HEK293 (cell line): ENCODE measurements around the gene MAML3.

Source experiments
- PRDM1 ChIP-seq: fragments of 450-650 bp; formaldehyde crosslinking; IDR thresholded peaks from 2 replicates; pipeline ENCODE4; 2016; ENCODE audit warnings: missing biosample characterization, missing genetic modification characterization
- REST ChIP-seq: fragments of 450-650 bp; formaldehyde crosslinking; IDR thresholded peaks from 2 replicates; pipeline ENCODE4 v1.5.1; 2016; ENCODE audit warnings: missing biosample characterization, missing genetic modification characterization
- ZBTB1 ChIP-seq: fragments of 450-650 bp; formaldehyde crosslinking; IDR thresholded peaks from 2 replicates; pipeline ENCODE4 v1.5.1; 2016; ENCODE audit warnings: missing biosample characterization, missing genetic modification characterization
- ZBTB7A ChIP-seq: fragments of 450-650 bp; formaldehyde crosslinking; IDR thresholded peaks from 2 replicates; pipeline ENCODE4 v1.5.1; 2016; ENCODE audit warnings: low read depth, missing biosample characterization, missing genetic modification characterization
- ZNF112 ChIP-seq: fragments of 450-650 bp; formaldehyde crosslinking; IDR thresholded peaks from 2 replicates; pipeline ENCODE4 v1.5.0; 2017; ENCODE audit warnings: missing biosample characterization, missing genetic modification characterization
- ZNF24 ChIP-seq: fragments of 450-650 bp; formaldehyde crosslinking; IDR thresholded peaks from 2 replicates; pipeline ENCODE4 v1.5.1; 2016; ENCODE audit warnings: missing biosample characterization, missing genetic modification characterization
- ZNF433 ChIP-seq: fragments of 450-650 bp; formaldehyde crosslinking; IDR thresholded peaks from 2 replicates; pipeline ENCODE4 v1.5.1; 2016; ENCODE audit warnings: missing biosample characterization, missing genetic modification characterization, low read depth
- TF ChIP-seq, protein P1 (sequence below): fragments of 450-650 bp; formaldehyde crosslinking; IDR thresholded peaks from 2 replicates; pipeline ENCODE4 v1.5.1; 2016; ENCODE audit warnings: missing biosample characterization, missing genetic modification characterization
- TF ChIP-seq, protein P2 (sequence below): fragments of 450-650 bp; formaldehyde crosslinking; conservative IDR thresholded peaks from 2 replicates; pipeline ENCODE4 v1.5.1; 2016; ENCODE audit warnings: low read depth, missing biosample characterization, missing genetic modification characterization

DNA sequence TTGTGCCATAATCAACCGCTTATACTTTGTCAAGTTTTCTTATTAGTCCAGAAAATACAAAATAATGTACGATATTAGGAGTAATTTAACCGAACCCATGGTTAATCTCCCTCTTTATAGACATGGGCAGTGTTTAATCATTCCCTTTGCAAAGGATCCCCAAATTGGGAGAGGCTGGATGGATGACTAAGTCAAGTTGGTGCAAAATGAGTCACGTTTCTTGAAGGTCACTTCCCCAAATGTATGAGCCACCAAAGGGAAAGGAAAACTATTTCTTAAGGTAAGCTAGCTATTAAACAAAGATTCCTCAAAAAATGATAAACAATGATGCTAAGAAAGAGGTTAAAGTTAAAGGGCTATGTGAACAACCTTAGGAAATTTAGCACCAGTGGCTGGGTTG is 17.5 kb downstream of the MAML3 start:
- TF ChIP-seq, protein P1, sequence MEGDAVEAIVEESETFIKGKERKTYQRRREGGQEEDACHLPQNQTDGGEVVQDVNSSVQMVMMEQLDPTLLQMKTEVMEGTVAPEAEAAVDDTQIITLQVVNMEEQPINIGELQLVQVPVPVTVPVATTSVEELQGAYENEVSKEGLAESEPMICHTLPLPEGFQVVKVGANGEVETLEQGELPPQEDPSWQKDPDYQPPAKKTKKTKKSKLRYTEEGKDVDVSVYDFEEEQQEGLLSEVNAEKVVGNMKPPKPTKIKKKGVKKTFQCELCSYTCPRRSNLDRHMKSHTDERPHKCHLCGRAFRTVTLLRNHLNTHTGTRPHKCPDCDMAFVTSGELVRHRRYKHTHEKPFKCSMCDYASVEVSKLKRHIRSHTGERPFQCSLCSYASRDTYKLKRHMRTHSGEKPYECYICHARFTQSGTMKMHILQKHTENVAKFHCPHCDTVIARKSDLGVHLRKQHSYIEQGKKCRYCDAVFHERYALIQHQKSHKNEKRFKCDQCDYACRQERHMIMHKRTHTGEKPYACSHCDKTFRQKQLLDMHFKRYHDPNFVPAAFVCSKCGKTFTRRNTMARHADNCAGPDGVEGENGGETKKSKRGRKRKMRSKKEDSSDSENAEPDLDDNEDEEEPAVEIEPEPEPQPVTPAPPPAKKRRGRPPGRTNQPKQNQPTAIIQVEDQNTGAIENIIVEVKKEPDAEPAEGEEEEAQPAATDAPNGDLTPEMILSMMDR = no peak
- TF ChIP-seq REST (tag by site-specific recombination) (no peak), ZNF433 (no peak), ZBTB7A (tag by site-specific recombination) (no peak), PRDM1 (tag by site-specific recombination) (no peak), ZNF112 (tag by site-specific recombination) (no peak), ZNF24 (tag by site-specific recombination) (no peak), ZBTB1 (tag by site-specific recombination) (no peak)
- TF ChIP-seq, protein P2, sequence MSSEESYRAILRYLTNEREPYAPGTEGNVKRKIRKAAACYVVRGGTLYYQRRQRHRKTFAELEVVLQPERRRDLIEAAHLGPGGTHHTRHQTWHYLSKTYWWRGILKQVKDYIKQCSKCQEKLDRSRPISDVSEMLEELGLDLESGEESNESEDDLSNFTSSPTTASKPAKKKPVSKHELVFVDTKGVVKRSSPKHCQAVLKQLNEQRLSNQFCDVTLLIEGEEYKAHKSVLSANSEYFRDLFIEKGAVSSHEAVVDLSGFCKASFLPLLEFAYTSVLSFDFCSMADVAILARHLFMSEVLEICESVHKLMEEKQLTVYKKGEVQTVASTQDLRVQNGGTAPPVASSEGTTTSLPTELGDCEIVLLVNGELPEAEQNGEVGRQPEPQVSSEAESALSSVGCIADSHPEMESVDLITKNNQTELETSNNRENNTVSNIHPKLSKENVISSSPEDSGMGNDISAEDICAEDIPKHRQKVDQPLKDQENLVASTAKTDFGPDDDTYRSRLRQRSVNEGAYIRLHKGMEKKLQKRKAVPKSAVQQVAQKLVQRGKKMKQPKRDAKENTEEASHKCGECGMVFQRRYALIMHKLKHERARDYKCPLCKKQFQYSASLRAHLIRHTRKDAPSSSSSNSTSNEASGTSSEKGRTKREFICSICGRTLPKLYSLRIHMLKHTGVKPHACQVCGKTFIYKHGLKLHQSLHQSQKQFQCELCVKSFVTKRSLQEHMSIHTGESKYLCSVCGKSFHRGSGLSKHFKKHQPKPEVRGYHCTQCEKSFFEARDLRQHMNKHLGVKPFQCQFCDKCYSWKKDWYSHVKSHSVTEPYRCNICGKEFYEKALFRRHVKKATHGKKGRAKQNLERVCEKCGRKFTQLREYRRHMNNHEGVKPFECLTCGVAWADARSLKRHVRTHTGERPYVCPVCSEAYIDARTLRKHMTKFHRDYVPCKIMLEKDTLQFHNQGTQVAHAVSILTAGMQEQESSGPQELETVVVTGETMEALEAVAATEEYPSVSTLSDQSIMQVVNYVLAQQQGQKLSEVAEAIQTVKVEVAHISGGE (tag by site-specific recombination) = no peak
